Stimulated activated CD4-positive, alpha-beta T cell treated with anti-CD3 and anti-CD28 coated beads, Interleukin-12 subunit alpha, Interleukin-12 subunit beta, amount 100 ng/mL, for 48 hours (primary cell): Measurements from ENCODE around the gene MAP1LC3B2.

Experiments
- DNase-seq, 3 donors: peaks; one replicate each; pipeline ENCODE4 v3.0.0-alpha.2; 2020; ENCODE audit warnings: low read depth in 2 of 3, low spot score in 1 of 3

Gene MAP1LC3B2

DNA sequence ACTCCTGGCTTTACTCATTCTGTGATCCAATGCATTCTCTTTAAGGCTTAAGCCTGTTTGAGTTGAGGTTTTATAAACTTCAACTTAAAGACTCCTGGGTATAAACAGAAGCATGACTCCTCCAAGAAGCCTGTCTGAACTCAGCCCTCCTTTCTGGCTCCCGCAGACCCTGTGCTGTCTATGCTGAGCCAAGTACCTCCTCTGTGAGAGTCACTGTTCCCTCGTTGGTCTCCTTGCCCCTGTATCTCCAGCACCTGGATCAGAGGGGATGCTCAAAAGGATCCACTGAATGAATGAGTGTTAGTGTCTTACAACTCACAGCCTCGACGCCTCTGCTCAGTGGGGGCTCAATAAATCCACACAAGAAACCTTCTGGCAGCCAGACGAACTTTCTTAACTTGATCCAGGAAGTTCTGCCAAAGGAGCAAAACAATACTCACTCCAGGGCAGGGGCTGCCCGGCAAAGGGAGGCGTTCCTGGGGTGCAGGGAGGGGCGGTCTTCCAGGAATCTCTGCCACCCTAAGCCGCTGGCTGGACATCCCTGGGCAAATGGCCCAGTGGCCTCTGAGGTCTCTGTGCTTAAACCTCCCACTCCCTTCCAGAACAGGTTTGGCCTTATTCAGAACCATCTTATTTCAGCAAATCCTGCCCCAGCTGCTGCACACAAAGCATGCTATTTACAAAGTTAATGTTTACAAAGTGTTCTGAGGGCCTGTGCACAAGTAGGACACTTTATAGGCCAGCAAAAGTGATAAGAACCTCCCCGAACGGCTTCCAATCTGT is 32.9 kb downstream of the MAP1LC3B2 start:
- no peak for DNase-seq

GRCh38 chr12:116592731-116593130 is 33.5 kb downstream of the MAP1LC3B2 start:
- no peak for DNase-seq

- peak in 2 of 3 donors; percentile 2 to 9 for DNase-seq
Measured at GRCh38 chr12:116594325-116595038, 35.3 kb downstream of the MAP1LC3B2 start.

DNA sequence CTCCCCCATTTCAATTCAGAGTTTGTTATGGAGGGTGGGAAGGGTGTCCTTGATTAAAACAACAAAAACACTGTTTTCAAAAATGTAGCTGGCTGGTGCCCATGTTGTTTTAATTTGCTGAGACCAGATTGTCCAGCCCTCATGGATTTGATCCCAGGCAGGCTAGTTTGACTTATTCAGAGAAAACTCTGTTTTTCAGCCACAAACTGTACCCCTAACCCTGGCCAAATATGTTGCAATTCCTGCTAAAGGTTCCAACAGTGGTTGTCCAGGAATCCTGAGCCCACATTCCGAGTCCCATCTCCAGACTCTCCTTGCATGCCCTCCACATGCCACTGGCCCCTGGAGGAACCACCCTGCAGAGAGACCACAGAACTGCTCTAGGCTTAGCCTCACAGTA is 36.0 kb downstream of the MAP1LC3B2 start:
- no peak for DNase-seq

DNA sequence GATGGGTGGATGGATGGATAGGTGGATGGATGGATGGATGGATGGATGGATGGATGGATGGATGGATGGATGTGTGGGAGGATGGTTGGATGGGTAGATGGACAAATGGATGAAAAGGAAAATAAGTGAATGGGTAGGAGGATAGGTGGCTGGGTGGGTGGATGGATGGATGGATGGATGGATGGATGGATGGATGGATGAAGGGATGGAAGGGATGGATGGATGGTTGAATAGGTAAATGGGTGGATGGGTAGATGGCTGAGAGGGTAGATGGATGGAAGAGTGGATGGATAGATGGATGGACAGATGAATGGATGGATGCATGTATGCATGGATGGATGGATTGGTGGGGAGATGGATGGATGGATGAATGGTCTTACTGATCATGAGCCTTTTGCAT is 36.5 kb downstream of the MAP1LC3B2 start:
- DNase-seq = no peak

DNA sequence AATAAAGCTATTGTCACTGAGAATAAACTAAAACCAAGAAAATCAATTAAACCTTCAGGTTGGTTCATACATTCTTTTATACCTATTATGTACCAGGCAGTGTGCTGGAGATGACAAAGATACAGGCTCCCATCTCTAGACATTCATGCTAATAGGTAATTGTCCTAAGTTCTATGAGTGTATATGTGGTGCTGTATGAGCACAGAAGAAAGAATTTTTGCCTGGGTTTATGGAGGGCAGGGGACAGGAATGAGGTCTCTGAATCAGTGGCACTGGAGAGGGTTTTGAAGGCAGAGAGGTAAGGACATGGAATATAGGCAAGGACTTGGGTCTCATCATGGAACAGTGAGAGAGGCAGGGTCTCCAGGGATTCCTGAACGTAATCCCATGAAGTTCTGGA is 38.7 kb downstream of the MAP1LC3B2 start:
- DNase-seq = no peak

DNA sequence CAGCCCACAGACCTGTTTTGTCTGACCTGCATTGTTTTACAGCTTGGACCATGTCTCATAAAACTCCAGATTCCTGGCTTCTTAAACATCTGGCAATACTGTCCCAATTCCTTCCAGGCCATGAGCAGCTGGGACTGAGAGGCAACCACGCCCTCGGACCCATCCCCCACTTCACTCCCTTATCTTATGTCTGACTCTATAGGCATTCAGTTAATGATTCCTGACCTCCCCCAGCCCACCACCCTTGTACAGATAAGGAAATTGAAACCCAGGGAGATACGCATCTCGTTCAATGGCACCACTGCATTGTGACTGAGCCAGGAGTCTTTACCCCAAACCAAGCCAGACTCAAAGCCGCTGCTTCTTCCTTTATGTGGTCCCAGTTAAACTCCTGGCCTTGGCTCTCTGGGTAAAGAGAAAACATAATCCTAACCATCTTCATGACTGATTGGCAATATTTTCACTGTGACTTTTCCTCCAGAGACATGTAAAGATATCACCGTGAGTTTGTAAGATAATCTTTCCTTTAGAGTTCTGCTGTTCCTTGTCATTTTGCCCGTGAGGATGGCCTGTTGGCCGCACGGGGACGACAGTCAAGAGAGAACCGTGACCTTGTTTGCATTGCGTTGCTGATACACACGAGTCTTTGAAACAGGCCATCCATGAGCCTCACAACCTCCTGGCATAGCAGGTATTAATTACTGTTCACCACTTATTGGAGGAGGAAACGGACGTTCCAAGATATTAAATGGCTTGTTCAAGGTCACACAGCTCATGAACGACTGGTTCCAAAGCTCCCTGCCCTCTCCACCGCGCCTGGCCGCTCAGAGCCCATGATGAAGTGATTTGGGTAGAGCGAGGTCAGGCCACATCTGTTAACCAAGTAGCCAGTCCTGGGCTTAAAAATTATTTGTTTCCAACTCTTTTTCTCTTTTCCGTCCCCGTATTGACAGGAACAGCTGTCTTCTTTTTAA is 39.4 kb downstream of the MAP1LC3B2 start:
- no peak for DNase-seq

GRCh38 chr12:116599285-116600136 is 40.3 kb downstream of the MAP1LC3B2 start:
- peak; percentile 37 to 64 (median 50) for DNase-seq

DNA sequence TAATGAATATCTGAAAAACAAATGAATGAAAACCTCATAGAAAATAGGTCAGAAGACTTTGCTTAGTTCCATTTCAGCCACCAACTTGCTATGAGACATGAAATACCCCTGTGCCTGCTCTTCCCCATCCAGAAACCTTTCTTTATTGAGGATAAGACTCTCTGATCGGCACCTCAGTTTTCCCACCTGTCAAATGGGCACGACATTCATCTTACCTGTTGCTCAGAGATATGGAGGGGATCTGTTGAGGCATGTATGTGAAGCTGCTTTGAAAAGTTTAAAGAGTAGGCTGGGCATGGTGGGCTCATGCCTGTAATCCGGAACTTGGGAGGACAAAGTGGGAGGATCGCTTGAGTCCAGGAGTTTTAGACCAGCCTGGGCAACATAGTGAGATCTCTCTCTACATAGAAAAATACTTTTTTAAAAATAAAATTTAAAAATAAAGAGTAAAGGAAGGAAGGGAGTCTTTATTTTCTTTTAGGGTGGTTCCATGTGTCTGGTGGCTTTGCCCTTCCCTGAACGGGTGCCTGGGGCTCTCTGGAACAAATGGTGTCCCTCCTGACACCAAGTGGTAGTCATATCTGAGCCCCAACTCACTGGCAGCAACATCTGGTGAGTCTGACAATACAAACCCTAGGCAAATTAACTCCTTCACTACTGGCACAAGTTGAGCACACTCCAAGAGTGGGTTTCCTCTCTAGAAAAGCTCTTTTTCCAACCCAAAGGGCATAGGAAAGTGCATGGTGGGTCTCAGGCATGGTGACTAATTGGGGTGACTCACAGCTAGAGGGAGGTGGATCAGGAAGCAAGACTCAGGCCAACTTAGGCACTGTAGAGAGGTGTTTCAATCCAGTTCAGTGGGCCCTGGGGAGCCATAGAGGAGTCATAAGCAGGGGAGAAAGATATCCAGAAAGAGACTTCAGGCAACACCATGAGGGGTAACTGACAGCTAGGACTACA is 42.1 kb downstream of the MAP1LC3B2 start:
- DNase-seq = no peak

- DNase-seq = no peak
Measured at GRCh38 chr12:116601933-116602810, 43.0 kb downstream of the MAP1LC3B2 start.

DNA sequence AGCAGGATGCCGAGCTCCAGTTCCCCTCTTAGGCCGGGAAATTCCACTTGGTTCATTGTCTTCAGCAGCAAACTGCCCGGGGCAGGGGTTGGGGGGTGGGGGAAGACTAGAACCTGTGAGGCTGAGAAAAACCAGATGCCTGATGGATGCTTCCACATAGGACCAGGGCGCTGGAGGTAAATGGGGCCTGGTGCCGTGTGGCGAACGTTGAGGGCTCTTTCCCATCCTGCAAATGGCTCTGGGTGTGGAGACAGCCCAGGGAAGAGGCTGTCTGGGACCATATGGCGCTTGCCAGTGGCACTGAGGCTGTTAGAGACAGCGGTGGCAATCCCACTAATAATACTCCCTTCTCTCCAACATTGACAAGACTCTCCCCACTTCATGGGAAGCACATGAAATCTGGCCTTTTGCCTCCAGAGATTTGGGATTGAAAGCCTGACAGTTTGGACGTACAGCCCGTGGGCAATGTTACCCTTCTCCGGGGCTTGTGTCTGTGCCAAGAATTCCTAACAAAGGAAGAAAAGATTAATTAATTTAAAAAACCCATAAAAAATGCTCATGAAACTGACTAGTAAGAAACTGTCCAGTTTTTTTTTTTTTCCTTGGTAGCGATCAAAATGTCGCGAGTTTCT is 44.5 kb downstream of the MAP1LC3B2 start:
- DNase-seq = no peak

DNA sequence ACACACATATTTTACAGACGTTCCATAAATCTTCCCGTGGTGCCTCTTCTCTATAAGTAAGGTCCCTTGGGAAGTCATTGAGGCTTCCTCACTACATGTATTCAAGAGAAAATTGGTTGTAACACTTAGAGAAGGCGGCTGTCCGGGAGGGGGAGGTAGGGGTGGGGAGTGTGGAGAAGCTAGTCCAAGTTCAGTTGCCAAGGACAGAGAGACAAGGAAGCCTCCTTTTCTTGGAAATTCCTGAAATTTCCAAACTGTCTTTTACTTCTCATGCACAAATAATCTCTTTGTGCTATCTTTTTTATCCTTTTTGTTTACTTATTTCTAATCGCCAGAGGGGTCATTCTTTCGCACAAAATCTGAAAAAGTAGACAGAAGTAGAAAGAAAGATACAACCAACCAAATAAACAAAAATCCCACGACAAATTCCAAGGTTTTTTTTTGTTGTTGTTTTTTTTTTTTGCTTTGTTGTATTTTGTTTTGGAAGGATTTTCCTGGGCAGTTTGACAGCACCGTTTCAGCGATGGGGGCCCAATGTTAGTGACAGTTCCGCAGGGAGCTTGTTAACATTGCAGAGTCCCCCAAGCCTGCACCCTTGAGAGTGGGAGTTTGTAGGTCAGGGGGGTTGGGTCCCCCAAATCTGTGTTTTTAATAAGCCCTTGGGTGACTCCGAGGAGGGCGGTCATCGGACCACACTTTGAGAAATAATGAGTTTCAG is 45.2 kb downstream of the MAP1LC3B2 start:
- DNase-seq = no peak

DNA sequence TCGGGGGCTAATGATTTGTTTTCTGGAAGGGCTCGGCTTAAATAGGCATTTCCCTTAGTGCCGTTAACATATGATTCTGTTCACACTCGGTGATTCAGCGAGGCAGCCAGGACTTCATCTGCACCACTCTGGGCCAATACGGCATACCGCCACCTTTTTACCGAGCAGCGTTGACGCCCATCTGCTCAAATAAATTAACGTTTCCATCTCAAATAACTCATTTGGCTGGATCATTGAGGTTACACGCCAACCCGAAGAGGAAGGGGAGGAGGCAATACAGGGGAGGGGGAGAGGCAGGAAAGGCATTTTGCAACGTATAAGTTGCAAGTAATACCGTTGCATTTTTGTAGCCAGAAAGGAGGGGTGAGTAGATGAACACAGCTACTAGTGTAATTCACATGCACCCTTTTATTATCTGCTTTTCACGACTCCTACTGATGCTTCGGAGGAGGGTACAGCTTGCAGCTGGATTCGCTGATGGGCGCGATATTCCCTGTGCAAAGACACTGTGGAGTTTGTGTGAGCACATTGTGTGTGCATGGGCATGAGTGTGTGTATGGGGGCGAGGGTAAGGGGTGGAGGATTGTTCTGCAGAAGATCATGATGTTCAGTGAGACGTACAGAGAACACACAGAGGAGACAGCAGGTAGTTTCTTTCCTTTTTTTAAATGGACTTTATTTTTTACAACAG is 45.9 kb downstream of the MAP1LC3B2 start:
- no peak for DNase-seq

- no peak for DNase-seq
Measured at GRCh38 chr12:116606397-116606796, 47.2 kb downstream of the MAP1LC3B2 start.

DNA sequence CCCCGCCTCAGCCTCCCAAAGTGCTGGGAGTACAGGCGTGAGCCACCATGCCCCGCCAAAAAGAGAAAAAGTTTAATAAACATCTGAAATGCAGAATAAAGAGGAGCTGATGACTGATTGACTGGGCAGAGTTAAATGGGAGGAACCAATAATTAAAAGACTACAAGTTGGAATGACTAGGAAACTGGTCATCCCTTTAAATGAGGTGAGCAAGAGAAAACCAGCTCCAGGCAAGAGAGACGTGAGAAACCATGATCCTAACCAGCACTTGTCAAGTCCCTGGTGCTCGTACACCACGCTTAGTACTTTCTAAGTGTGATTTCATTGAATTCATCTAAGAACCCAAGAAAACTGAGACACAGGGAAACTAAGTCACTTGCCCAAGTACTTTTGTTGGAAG is 47.9 kb downstream of the MAP1LC3B2 start:
- no peak for DNase-seq

GRCh38 chr12:116609319-116610114 is 50.3 kb downstream of the MAP1LC3B2 start:
- DNase-seq = peak in 1 of 3 donors; percentile 12
